H1 (cell line): ENCODE data around the gene APH1B. TPM values are rescaled to one million over a fixed set of nuclear protein-coding genes. Genes with fewer than 3 reads are reported as not detected.

ENCODE experiments used
- CTCF ChIA-PET: fragments of 300-600 bp; sonication (Branson Sonifier 250); formaldehyde crosslinking; loops from one replicate; lab custom pipeline; 2021; ENCODE audit not compliant: partially characterized antibody; lab: Charles Lee
- POLR2A ChIA-PET: fragments of 300-600 bp; sonication (Branson Sonifier 250); formaldehyde crosslinking; loops from one replicate; lab custom pipeline; 2021; ENCODE audit warnings: inconsistent platforms; ENCODE audit not compliant: partially characterized antibody; lab: Charles Lee
- DNase-seq, 2 experiments: peaks; one replicate each; pipeline versions ENCODE4 v3.0.0 to v3.0.0-alpha.2; 2010 to 2022; ENCODE audit warnings: low spot score in 2 of 2, low read depth in 1 of 2, mixed read lengths in 1 of 2
- FAIRE-seq: peaks from 2 replicates; lab custom pipeline; 2011; peaks lifted over from hg19 to GRCh38; lab: Jason Lieb, UNC
- H2AFZ ChIP-seq: 2 replicates; pipeline ENCODE4 v1.8.1; 2012; ENCODE audit warnings: low read length, inconsistent platforms
- H2AK5ac ChIP-seq: 2 replicates; pipeline ENCODE4 v1.6.1; 2013; ENCODE audit warnings: low read depth, low read length
- H2BK120ac ChIP-seq: replicated peaks from 2 replicates; pipeline ENCODE3; 2013; ENCODE audit warnings: low read depth, low read length, inconsistent platforms
- H2BK12ac ChIP-seq: 2 replicates; pipeline ENCODE4 v1.6.1; 2013; ENCODE audit warnings: low read depth, low read length
- H2BK15ac ChIP-seq: 2 replicates; pipeline ENCODE4 v1.6.1; 2013; ENCODE audit warnings: low read length
- H2BK20ac ChIP-seq: 2 replicates; pipeline ENCODE4 v1.6.1; 2013; ENCODE audit warnings: low read length
- H2BK5ac ChIP-seq: 2 replicates; pipeline ENCODE4 v1.6.1; 2013; ENCODE audit warnings: low read depth, low read length
- H3K14ac ChIP-seq: 2 replicates; pipeline ENCODE4 v1.6.1; 2013; ENCODE audit warnings: inconsistent platforms; ENCODE audit not compliant: insufficient read length
- H3K18ac ChIP-seq: 2 replicates; pipeline ENCODE4 v1.6.1; 2013; ENCODE audit warnings: low read length; ENCODE audit errors: extremely low read depth
- H3K23ac ChIP-seq: 2 replicates; pipeline ENCODE4 v1.6.1; 2013; ENCODE audit warnings: inconsistent platforms; ENCODE audit not compliant: insufficient read length
- H3K23me2 ChIP-seq: 2 replicates; pipeline ENCODE4 v1.6.1; 2013; ENCODE audit warnings: low read depth, low read length
- H3K27ac ChIP-seq: 2 replicates; pipeline ENCODE4 v1.6.1; 2011; ENCODE audit warnings: low read depth, low read length, inconsistent platforms
- H3K27me3 ChIP-seq, 4 experiments: replicated peaks in 1 of 4; 1 replicate in 1 of 4; 2 replicates in 3 of 4; pipeline versions ENCODE4 v1.6.1 to v1.8.1; 2011 to 2013; ENCODE audit warnings: low read length in 3 of 4, mild to moderate bottlenecking in 3 of 4, inconsistent platforms in 2 of 4, mixed read lengths in 2 of 4, moderate library complexity in 1 of 4; ENCODE audit not compliant: control insufficient read depth in 3 of 4, insufficient read depth in 3 of 4; ENCODE audit errors: extremely low read depth in 1 of 4
- H3K36me3 ChIP-seq, 4 experiments: 2 replicates each; pipeline versions ENCODE4 v1.6.1 to v1.8.1; 2011 to 2013; ENCODE audit warnings: mild to moderate bottlenecking in 4 of 4, low read length in 3 of 4, moderate library complexity in 2 of 4, control low read depth in 1 of 4, inconsistent platforms in 1 of 4; ENCODE audit not compliant: insufficient read depth in 4 of 4, control insufficient read depth in 2 of 4
- H3K4ac ChIP-seq: replicated peaks from 2 replicates; pipeline ENCODE3; 2013; ENCODE audit warnings: low read length, low read depth, mixed read lengths, inconsistent platforms; ENCODE audit not compliant: insufficient read length
- H3K4me1 ChIP-seq, 4 experiments: replicated peaks in 1 of 4; 1 replicate in 1 of 4; 2 replicates in 3 of 4; pipeline versions ENCODE4 v1.6.1 to v1.8.1; 2011 to 2013; ENCODE audit warnings: low read length in 3 of 4, inconsistent platforms in 2 of 4, mixed read lengths in 1 of 4; ENCODE audit not compliant: insufficient read depth in 4 of 4, control insufficient read depth in 3 of 4
- H3K4me2 ChIP-seq, 2 experiments: 2 replicates each; pipeline versions ENCODE4 v1.6.1 to v1.8.1; 2011 to 2013; ENCODE audit warnings: low read depth in 2 of 2, low read length in 2 of 2, control low read depth in 1 of 2, inconsistent platforms in 1 of 2, mild to moderate bottlenecking in 1 of 2; ENCODE audit not compliant: insufficient read depth in 1 of 2
- H3K4me3 ChIP-seq, 4 experiments: fragments of 200-600, 300-600 bp in 1 of 4; sonication (generic), shearing (Covaris generic), sonication (Bioruptor Twin) in 1 of 4; 2 replicates each; pipeline versions ENCODE4 v1.5.1 to v1.8.1; 2011 to 2016; ENCODE audit warnings: low read length in 4 of 4, low read depth in 3 of 4, control low read depth in 2 of 4, inconsistent platforms in 2 of 4, mild to moderate bottlenecking in 2 of 4, mixed read lengths in 1 of 4, moderate library complexity in 1 of 4; ENCODE audit not compliant: insufficient read depth in 2 of 4; ENCODE audit errors: extremely low read depth in 1 of 4
- H3K56ac ChIP-seq: replicated peaks from 2 replicates; pipeline ENCODE3; 2013; ENCODE audit warnings: low read depth, mild to moderate bottlenecking, mixed read lengths, low read length, inconsistent platforms; ENCODE audit not compliant: insufficient read length
- H3K79me1 ChIP-seq: 2 replicates; pipeline ENCODE4 v1.6.1; 2013; ENCODE audit warnings: low read depth, low read length, control low read depth
- H3K79me2 ChIP-seq, 2 experiments: 2 replicates each; pipeline versions ENCODE4 v1.6.1 to v1.8.1; 2012 to 2013; ENCODE audit warnings: low read length in 2 of 2, mild to moderate bottlenecking in 2 of 2, inconsistent platforms in 1 of 2; ENCODE audit not compliant: insufficient read depth in 2 of 2, control insufficient read depth in 1 of 2
- H3K9ac ChIP-seq, 4 experiments: replicated peaks in 1 of 4; 1 replicate in 1 of 4; 2 replicates in 3 of 4; pipeline versions ENCODE4 v1.6.1 to v1.8.1; 2011 to 2013; ENCODE audit warnings: low read depth in 3 of 4, low read length in 3 of 4, control low read depth in 2 of 4, mild to moderate bottlenecking in 2 of 4, moderate library complexity in 2 of 4, inconsistent platforms in 1 of 4; ENCODE audit errors: extremely low read depth in 1 of 4
- H3K9me3 ChIP-seq, 2 experiments: 2 replicates each; pipeline versions ENCODE4 v1.6.1 to v1.8.1; 2012 to 2013; ENCODE audit warnings: mild to moderate bottlenecking in 2 of 2, moderate library complexity in 2 of 2, control low read depth in 1 of 2, inconsistent platforms in 1 of 2, low read depth in 1 of 2, low read length in 1 of 2, mixed read lengths in 1 of 2; ENCODE audit not compliant: insufficient read depth in 2 of 2
- H4K20me1 ChIP-seq, 2 experiments: replicated peaks in 1 of 2; 2 replicates each; pipeline versions ENCODE3 to v1.8.1; 2011 to 2013; ENCODE audit warnings: inconsistent platforms in 2 of 2, low read length in 2 of 2, mild to moderate bottlenecking in 1 of 2; ENCODE audit not compliant: insufficient read depth in 2 of 2, control insufficient read depth in 1 of 2
- H4K5ac ChIP-seq: 2 replicates; pipeline ENCODE4 v1.6.1; 2013; ENCODE audit warnings: low read length, low read depth, mixed read lengths, inconsistent platforms; ENCODE audit not compliant: insufficient read length
- H4K8ac ChIP-seq: 2 replicates; pipeline ENCODE4 v1.8.0; 2013; ENCODE audit warnings: mild to moderate bottlenecking, moderate library complexity, low read length, inconsistent platforms; ENCODE audit not compliant: insufficient read depth; ENCODE audit errors: extremely low read depth
- H4K91ac ChIP-seq: replicated peaks from 2 replicates; pipeline ENCODE3; 2013; ENCODE audit warnings: low read length, mixed read lengths, inconsistent platforms; ENCODE audit not compliant: insufficient read length
- CHD2 ChIP-seq: IDR thresholded peaks from 2 replicates; pipeline ENCODE4 v1.6.1; 2012; ENCODE audit warnings: low read length, improper control_type of control experiment
- EP300 ChIP-seq, 2 experiments: IDR thresholded peaks; 1 replicate in 1 of 2; 2 replicates in 1 of 2; pipeline ENCODE4 v1.6.1; 2011 to 2012; ENCODE audit warnings: low read depth in 2 of 2, low read length in 2 of 2, mild to moderate bottlenecking in 2 of 2, borderline replicate concordance in 1 of 2, inconsistent platforms in 1 of 2, moderate library complexity in 1 of 2
- KDM5A ChIP-seq: fragments of 200-600 bp; IDR thresholded peaks from 2 replicates; pipeline ENCODE4 v1.7.1; 2012; ENCODE audit warnings: mild to moderate bottlenecking, low read length, inconsistent platforms, mixed read lengths
- MAFK ChIP-seq: IDR thresholded peaks from 2 replicates; pipeline ENCODE4 v1.6.1; 2012; ENCODE audit warnings: low read depth, mild to moderate bottlenecking, improper control_type of control experiment, low read length
- SIRT6 ChIP-seq: IDR thresholded peaks from one replicate; pipeline ENCODE4 v1.7.1; 2012; ENCODE audit warnings: low read length, inconsistent platforms
- SIX5 ChIP-seq: IDR thresholded peaks from 2 replicates; pipeline ENCODE4 v1.6.1; 2011; ENCODE audit warnings: mild to moderate bottlenecking, low read depth, low read length
- SP1 ChIP-seq: IDR thresholded peaks from 2 replicates; pipeline ENCODE4 v1.6.1; 2011; ENCODE audit warnings: low read depth, low read length
- SRF ChIP-seq: IDR thresholded peaks from 2 replicates; pipeline ENCODE4 v1.6.1; 2011; ENCODE audit warnings: mild to moderate bottlenecking, low read depth, low read length, moderate library complexity
- WGBS, 2 experiments: shearing (Covaris generic) in 1 of 2; methylation state at CpG; one replicate each; pipeline versions ENCODE4 v1.1.6 to v1.1.7; 2013 to 2015; ENCODE audit warnings: low lambda C conversion rate in 2 of 2, mixed read lengths in 2 of 2, inconsistent platforms in 1 of 2, low coverage in 1 of 2, missing lambda C conversion rate in 1 of 2; ENCODE audit not compliant: insufficient replicate concordance in 2 of 2, insufficient coverage in 1 of 2, insufficient read length in 1 of 2; ENCODE audit errors: extremely low coverage in 1 of 2, missing lambda C conversion rate in 1 of 2; 5-methylcytosine and 5-hydroxymethylcytosine counted together
- polyA plus RNA-seq, 7 experiments: library from polyadenylated mRNA; depleted of rRNA in 3 of 7; stranded (reverse) in 5 of 7; unstranded in 2 of 7; fragments of >200 nt in 5 of 7; fragments of 200-250 nt in 2 of 7; gene quantifications; 1 replicate in 5 of 7; 2 replicates in 1 of 7; 4 replicates in 1 of 7; pipeline versions ENCODE4 v1.2.1 to v1.2.3, GENCODE V29; 2011 to 2013; ENCODE audit warnings: missing spikeins in 2 of 7, mixed read lengths in 2 of 7
- total RNA-seq: library from RNA; stranded (reverse); fragmentation: NEBNext Ultra II Directional; extraction: Animal tissue kit (Norgen Biotek cat#: 25700); gene quantifications from 2 replicates; pipeline ENCODE4 v1.2.1, GENCODE V29; 2021
- TF ChIP-seq, protein P1 (sequence below): IDR thresholded peaks from 2 replicates; pipeline ENCODE4 v1.6.1; 2012; ENCODE audit warnings: inconsistent platforms
- TF ChIP-seq, protein P2 (sequence below), 3 experiments: IDR thresholded peaks; 1 replicate in 2 of 3; 2 replicates in 1 of 3; pipeline versions ENCODE4 v1.5.1 to v1.6.1; 2011; ENCODE audit warnings: low read length in 3 of 3, mild to moderate bottlenecking in 3 of 3, inconsistent platforms in 2 of 3, low read depth in 1 of 3, moderate library complexity in 1 of 3; ENCODE audit not compliant: insufficient read depth in 1 of 3; ENCODE audit errors: control extremely low read depth in 1 of 3

The APH1B gene
- total and polyA plus RNA-seq, 2 of the 8 experiments (the other 6 are each of a cell fraction or from before 2014, with no cell fraction given) = 11.5 to 22.9 TPM

DNA sequence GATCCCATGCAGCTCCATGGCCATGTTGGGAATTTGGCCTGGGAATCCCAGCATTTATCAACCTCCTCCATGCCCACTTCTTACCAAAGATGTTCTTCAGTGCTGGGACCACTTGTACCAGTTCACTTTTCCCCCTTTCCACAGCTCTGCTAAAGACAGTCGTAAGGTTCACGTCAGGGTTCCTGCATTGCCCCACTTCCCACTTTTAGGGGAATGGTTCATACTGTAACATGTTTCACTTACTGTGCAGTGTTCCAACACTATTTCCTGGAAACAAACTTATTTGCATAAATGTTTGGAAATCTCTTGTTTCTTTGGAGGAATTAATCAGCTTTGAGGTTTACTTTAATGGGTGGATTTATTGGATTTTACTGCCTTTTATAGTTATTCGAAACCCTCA is 17.0 kb downstream of the APH1B start:
- 80% methylated on average over 3 of the region's 3 CpGs; no CpG with 5 or more reads in 1 of the 2 experiments for WGBS, 2 experiments

More for the DNA sequence above, 17.0 kb downstream of the APH1B start:
- Histone ChIP-seq H2BK5ac (no peak overlapping the region), H3K27ac (no peak overlapping the region), H2AFZ (no peak overlapping the region), H4K8ac (no peak overlapping the region), H2AK5ac (no peak overlapping the region), H3K4ac (no peak overlapping the region), H3K4me2 (no peak overlapping the region), H3K4me1 (no peaks in the 10 kb centered on the region), H4K5ac (no peak overlapping the region), H3K23me2 (no peaks in the 10 kb centered on the region), H3K14ac (no peak overlapping the region), H4K20me1 (no peaks in the 10 kb centered on the region), H3K79me1 (no peaks in the 10 kb centered on the region), H2BK12ac (no peak overlapping the region), H3K4me3 (no peak overlapping the region), H2BK15ac (no peak overlapping the region), H3K9me3 (no peaks in the 10 kb centered on the region), H3K23ac (no peak overlapping the region), H3K56ac (no peak overlapping the region), H3K18ac (no peak overlapping the region), H4K91ac (no peak overlapping the region), H2BK120ac (no peak overlapping the region), H3K36me3 (no peaks in the 10 kb centered on the region), H3K9ac (no peak overlapping the region), H3K27me3 (no peaks in the 10 kb centered on the region), H2BK20ac (no peak overlapping the region), H3K79me2 (no peaks in the 10 kb centered on the region)
- TF ChIP-seq, protein P1, sequence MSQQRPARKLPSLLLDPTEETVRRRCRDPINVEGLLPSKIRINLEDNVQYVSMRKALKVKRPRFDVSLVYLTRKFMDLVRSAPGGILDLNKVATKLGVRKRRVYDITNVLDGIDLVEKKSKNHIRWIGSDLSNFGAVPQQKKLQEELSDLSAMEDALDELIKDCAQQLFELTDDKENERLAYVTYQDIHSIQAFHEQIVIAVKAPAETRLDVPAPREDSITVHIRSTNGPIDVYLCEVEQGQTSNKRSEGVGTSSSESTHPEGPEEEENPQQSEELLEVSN = no peak
- TF ChIP-seq MAFK (no peak), SIRT6 (no peak), SIX5 (no peak), EP300 (IDR thresholded peaks at IDR 0.05; ENCODE audit: borderline replicate concordance in 1 of 2, low read depth in 2 of 2, low read length in 2 of 2) (no peak), CHD2 (no peak), KDM5A (no peak), SP1 (no peak), SRF (no peak)
- TF ChIP-seq, protein P2, sequence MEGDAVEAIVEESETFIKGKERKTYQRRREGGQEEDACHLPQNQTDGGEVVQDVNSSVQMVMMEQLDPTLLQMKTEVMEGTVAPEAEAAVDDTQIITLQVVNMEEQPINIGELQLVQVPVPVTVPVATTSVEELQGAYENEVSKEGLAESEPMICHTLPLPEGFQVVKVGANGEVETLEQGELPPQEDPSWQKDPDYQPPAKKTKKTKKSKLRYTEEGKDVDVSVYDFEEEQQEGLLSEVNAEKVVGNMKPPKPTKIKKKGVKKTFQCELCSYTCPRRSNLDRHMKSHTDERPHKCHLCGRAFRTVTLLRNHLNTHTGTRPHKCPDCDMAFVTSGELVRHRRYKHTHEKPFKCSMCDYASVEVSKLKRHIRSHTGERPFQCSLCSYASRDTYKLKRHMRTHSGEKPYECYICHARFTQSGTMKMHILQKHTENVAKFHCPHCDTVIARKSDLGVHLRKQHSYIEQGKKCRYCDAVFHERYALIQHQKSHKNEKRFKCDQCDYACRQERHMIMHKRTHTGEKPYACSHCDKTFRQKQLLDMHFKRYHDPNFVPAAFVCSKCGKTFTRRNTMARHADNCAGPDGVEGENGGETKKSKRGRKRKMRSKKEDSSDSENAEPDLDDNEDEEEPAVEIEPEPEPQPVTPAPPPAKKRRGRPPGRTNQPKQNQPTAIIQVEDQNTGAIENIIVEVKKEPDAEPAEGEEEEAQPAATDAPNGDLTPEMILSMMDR (IDR thresholded peaks at IDR 0.05; ENCODE audit: control extremely low read depth in 1 of 3, insufficient read depth in 1 of 3, low read depth in 1 of 3, low read length in 3 of 3) = no peak
- FAIRE-seq (no peak), DNase-seq (no peak)
- POLR2A ChIA-PET = interaction anchor here (1.7 kb wide), 1 partner anchor 16 kb away, joined by 3 read pairs; no protein-coding TSS in a partner anchor
- CTCF ChIA-PET = interaction anchor here (0.6 to 6.5 kb wide), 8 partner anchors 10 to 745 kb away, joined by 3 to 25 read pairs (median 4); no protein-coding TSS in a partner anchor
